Activated CD8-positive, alpha-beta memory T cell treated with anti-CD3 and anti-CD28 coated beads for 1 hour (primary cell): ENCODE measurements around the gene SLC35F3.

Experiments
- DNase-seq, 2 donors: peaks; one replicate each; pipeline ENCODE4 v3.0.0-alpha.2; 2020; ENCODE audit warnings: low read depth in 1 of 2; ENCODE audit errors: extremely low read depth in 1 of 2

SLC35F3 gene

DNA sequence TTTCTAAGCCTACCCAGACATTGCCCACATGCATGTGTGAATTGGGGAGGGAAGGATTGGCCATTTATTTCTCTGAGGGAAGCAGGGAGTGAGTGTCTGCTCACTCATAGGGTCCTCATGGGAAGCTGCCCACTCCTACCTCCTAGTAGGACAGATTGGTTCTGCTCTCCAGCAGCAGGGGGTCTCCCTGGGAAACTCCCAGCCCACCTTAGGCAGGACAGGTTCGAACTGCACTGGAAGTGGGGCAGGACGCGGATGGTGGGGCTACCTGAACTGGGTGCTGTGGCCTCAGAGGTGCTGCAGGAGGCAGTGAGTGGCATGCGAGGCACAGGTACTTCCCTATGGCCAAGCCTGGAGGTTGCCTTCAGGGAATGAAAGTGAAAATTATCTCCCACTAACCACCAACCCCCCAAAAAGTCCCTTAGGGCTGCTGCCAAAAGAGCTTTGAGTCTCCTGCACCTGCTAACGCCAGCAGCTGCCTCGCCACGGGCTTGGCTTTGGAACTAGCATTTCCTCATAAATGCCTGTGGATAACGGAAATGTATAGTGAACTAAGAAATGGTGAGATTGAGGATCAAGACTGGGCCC is 311.7 kb downstream of the SLC35F3 start:
- no peak for DNase-seq

DNA sequence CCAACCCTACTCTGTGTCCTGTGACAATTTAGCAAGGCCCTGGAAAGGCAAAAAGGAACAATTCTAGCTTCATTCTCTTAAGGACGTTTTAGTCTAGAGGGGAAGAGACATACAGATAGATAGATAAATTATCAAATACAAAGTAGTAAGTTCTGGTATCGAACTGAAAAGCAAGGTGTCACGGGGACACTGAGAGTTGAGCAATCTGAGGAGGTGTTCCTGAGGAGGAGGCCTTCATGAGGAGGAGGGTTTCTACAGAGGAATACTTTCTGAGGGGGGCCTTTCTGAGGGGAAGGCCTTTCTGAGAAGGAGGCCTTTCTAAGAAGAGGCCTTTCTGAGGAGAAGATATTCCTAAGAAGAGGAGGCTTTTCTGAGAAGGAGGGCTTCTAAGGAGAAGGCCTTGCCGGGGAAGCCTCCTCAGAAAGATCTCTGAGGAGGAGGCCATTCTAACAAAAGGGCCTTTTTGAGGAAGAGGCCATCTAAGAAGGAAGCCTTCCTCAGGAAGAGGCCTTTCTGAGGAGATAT is 312.9 kb downstream of the SLC35F3 start:
- no peak for DNase-seq

DNA sequence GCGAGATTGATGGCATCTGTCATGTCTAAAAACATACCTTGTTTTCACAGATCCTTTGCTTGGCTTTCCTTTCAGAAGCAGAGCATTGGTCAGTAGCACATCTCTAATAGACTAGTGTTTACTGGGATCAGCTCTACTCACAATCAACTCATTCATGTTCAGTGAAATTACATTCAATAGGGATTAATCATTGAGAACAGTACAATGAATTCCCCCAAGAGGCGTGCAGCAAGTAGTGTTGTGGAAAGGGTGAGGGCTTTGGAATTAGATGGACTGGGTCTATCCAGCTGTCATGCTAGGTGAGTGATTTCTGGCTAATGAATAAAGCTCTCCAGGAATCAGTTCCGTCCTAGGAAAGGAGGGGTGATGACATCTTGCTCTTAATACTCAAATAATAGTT is 313.6 kb downstream of the SLC35F3 start:
- DNase-seq, result no peak

DNA sequence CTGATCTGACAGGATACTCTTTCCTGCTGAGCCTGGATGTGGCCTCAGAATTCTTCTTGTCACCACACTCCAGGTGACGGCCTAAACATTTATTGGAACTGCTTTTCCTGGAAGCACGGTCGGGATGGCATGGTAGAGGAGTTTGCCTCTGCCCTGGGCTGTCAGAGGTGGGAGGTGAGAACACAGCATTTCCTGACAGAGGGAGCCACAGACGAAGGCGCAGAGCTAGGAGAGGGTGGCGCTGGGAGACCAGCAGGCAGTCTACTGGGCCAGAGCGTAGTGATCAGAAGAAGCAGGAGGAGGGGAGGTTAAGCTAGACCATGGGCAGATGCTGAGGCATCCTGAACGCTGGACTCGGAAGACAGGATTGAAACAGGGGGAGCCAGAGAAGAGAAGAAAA is 315.2 kb downstream of the SLC35F3 start:
- no peak for DNase-seq

DNA sequence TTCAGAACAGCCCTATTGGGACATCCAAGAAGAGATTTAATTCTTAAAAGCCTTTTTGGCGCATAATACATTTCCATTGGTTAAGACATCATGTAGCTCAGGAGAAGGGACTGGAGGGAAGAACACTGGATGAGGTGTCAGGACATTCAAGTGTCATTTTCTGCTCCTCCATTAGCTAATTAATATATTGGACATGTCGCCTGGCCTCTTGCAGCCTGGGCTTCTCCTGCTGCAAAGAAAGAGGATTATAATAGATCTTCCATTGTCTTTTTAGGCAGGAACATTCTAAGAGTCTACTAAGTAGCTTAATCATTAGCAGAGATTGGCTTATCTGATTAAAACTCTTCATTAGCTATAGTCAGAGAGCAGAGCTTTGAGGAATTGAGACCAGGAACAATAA is 317.1 kb downstream of the SLC35F3 start:
- no peak for DNase-seq

DNA sequence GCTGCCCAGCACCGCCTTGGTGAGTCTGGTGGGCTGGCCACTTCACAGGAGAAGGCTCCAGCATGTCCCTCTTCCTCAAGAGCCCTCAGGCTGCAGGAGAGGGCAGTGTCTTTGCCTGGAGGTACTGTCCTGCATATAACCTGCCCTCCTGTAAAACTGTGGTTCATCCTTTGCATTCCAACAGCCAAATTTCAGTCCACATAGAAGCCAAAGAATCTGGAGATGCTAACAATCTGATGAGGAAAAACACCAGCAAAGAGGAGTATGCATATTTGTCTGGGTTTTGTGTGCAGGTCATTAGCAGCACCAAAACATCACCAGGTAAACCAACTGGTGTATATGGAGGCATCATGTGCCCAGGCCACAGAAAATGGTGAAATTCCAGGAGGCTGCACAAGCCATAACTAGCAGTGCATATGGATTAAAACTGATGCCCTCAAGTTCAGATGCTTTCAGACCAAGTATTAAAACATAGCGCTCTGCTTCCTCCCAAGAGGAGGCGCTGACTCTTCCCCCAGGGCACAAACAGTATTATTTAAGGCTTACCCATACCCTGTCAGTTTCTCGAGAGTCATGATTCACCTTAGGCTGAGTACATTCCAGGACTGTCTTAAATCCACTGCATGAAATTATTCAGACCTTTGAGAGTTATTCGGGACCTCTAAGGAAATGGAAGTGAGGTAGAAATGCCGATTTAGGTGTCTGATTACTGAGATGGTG is 318.2 kb downstream of the SLC35F3 start:
- DNase-seq, result no peak

DNA sequence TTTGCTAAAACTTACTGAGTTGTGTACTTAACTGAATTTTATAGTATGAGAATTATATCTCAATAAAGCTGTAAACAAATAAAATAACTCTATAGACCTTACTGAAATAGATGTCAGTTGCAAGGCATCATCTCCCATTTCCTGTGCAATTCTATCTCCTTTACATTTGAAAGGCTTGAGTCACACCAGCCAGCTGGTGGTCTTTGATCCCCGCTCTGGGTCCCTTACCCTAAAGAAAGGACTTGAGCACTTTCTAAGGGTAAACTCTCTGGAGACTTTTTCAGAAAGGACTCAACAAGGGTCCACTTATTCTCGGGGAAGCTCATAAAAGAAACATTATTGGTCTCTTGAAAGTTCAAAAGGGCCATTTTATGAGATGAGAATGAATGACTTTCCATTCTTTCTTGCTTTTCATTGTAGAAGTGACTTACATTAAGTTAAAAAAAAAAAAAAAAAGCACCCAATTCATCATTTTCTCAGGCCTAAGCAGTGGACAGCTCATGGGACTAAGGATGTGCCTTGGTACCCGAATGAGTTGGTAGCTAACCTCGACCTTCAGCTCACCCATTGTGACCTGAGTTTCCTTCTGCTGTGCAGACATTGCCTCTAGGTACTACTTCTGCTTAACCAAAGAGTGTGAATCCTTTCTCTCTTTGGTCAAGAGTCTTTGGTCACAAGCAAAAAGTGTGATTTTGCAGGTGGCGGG is 321.8 kb downstream of the SLC35F3 start:
- DNase-seq, result no peak

DNA sequence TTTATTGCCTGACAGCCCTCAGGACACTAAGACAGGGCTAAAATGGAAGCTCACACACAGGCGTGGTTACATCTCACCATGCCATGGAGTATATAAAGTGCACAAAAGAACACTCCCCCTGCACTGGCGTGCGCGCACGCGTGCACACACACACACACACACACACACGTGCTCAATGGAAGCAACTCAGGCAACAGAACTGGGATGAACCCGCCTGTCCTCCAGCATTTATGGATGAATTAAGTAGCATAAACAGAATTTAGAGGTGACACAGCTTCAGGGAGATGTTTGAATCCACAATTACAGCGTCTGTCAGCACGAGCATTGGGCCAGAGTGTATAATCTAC is 322.3 kb downstream of the SLC35F3 start:
- DNase-seq, result no peak

DNA sequence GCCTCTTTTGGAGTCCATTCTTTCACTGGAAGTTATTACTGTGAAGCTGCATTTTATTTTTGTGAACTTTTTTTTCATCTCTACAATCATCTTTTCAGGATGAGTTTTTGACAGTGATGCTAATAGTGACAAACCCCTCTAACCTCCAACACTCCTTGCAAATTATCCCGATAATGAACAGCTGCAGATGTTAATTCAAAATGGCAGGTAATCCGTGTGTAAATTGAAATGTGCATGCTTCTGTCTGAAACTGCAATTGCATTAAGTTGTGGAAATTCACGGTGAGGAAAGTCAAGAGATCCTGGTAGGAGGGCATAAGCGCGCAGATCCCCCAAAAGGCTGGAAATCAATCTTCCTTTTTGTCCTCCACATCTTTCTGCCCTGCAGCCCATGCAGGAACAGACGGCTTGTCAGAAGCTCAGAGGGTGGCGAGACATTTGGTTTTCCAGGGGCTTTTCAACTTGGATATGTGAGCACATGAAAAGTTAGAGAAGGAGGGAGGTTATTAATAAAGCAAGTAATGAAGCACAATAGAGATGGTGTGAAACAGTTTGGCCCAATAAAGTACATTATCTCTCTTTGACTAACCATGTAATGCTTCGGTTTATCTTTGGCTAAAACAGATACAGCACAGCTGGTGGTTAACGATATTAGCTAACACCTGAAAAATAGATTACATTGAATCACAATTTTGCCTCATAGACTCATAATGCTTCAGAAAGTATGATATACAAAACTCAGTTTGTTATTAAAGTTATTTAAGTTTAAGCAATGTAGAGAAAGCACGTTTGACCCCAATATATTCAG is 325.3 kb downstream of the SLC35F3 start:
- no peak for DNase-seq

DNA sequence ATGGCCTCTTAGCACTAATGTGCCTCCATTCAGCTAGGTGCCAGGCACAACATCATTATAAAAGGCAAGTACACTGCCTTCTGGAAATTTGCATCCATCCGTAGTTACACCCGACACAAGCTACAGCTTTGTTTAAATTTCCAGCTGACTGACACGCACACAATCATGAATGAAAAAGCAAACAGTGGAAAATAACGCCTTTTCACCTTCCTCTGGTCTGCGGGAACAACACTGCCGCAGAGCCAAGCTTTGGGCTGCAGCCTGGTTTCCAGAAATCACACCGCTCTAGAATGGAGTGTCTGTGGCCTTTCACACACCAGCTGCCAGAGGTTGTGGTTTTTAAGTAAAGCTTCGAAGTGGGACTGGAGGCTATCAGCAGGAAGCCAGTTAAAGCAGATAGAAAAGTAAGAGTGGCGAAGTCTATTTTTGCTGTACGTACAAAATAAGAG is 326.0 kb downstream of the SLC35F3 start:
- no peak for DNase-seq

DNA sequence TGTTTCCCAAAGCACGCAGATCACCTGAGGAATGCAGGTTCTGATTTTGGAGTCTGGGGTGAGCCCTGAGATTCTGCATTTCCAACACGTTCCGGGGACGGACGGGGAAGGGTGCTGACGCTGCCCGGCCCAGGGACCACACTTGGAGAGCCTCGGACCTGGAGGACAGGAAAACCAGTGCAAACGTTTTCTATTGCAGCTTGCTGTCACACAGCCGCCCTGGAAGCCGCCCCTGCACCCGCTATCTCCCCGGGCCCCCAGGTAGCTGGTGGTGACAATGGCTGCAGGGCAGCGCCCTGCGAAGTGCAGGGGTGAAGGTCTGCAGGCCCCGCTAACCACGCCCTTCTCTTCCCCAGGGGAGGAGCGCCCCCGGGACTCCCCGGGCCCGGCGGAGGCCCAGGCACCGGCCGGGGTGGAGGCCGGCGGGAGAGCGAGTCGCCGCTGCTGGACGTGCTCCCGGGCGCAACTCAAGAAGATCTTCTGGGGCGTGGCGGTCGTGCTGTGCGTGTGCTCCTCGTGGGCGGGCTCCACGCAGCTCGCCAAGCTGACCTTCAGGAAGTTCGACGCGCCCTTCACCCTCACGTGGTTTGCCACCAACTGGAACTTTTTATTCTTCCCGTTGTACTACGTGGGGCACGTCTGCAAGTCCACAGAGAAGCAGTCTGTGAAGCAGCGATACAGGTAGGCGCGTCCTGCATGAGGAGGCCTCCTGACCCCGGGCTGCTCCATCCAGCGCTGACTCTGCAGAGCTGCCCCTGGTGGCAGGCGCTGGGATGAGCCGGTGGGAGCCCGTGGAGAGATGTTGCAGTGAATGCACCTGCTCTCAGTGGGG is 326.8 kb downstream of the SLC35F3 start:
- DNase-seq, result no peak

DNA sequence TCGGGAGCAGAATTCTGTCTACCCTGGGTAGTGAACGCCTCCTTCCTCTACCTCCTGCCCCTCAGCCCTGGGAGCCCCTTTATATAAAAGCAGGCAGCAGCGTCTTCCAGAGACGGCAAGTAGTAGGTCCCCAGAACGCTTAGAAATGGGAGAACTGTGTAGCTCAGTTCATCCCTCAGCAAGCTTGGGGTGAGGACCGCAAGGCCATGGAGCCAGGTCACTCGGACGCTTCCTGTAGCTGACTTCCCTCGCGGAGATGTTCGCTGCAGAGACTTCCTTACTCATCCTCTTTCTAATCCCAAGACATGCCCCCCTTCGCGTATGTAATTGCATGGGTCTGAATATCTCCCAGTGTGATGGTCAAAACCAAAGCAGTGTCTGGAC is 327.4 kb downstream of the SLC35F3 start:
- no peak for DNase-seq

DNA sequence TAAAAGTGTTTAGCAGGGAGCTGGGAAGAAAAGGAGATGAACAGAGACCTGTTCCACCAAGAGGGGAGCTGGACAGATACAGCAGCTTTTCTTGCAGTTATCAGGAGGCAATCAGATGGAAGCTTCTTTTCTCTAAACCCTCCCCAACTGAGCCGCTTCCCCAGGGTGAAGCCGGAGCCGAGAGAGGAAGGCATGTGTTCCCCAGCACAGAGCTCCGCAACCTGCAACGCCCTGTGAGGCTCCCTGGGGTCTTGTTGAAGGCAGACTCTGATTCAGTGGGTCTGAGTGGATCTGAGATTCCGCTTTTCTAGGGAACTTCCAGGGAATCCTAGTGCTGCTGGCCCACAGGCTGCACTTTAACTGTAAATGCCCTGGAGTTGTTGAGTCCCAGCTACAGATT is 329.7 kb downstream of the SLC35F3 start:
- no peak for DNase-seq

DNA sequence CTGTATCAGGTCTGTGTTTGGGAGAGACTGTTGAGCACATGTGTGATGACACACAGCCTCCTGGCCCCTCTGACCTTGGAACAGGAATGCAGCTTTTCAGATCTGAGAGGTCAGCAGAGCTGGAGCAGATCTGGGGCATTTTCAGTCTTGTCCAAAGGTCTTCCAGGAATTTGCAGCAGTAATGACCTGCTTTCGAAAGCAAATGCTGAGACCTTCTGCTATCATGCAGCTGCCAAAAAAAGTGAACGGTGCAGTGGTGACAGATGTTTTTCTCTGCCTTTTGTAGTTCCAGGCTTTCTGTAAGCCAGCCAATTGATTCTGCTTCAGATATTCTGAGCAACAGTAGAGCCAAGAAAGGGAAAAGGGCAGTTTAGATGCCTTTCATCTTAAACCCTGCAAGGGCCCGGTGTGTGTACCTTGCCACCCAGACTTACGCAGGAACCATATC is 331.0 kb downstream of the SLC35F3 start:
- DNase-seq, result no peak

DNA sequence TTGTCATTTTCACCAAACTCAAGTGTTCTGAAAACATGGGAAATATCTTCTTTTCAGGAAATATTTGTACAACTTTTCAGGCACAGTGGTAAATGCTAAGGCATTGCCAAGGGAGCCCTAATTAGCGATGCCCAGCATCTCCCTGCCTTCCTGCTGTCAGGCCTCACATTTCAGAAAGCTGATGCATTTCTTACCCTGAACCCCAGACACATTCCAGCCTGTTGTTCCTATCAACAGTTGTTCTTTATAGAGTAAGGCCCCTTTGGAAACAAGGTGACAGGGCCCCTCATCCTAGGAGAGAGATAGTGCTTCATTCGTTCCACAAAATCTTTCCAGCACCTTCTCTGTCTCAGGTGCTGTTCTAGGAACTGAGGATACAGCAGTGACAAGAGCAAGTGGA is 332.9 kb downstream of the SLC35F3 start:
- DNase-seq, result no peak

DNA sequence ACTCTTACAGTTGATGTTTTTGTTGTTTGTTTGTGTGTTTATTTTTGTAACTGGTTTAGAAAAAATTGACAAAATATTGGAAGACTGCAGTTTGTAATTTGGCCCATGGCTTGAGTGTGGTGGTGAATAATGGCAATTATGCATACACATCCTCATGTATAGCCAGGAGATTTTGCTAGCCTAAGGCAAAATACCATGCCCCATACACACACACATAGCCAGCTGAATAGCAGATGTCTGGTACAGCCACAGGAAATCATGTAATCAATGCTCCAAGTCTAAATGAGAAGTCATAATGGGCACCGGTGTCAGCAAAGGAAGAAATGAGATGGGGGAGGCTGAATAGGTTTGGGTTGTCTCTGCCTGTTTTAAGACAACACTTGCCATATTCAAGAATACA is 333.6 kb downstream of the SLC35F3 start:
- DNase-seq, result no peak

DNA sequence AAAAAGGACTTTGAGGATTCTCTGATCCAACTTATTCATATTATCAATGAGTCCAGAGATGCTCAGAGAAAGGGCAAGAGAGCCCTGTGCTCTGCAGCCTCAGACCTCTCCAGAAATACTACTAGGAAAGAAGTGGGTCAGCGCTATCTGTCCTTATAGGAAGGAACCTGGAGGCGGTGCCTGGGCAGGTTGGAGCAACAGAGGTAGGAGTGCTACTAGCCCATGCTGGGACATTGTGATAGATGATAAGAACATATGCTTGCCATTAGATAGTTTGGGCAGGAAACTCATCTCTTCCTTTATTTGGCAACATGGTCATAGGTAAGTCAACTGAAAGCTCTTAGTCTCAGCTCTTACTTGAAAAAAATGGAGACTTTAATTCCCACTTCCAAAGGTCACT is 335.0 kb downstream of the SLC35F3 start:
- no peak for DNase-seq

DNA sequence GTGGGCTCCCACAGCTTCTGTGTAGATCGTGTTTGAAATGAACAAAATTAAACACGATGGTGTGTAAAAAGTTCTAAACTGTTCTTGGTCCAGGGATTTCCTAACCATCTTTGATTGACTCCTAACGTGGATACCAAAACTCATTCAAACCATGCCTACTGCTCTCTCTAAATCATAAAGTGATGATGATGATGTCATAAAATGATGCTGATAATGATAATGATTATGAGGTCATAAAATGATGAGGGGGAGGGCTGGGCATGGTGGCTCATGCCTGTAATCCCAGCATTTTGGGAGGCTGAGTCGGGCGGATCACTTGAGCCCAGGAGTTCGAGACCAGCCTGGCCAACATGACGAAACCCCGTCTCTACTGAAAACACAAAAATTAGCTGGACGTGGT is 335.5 kb downstream of the SLC35F3 start:
- no peak for DNase-seq

DNA sequence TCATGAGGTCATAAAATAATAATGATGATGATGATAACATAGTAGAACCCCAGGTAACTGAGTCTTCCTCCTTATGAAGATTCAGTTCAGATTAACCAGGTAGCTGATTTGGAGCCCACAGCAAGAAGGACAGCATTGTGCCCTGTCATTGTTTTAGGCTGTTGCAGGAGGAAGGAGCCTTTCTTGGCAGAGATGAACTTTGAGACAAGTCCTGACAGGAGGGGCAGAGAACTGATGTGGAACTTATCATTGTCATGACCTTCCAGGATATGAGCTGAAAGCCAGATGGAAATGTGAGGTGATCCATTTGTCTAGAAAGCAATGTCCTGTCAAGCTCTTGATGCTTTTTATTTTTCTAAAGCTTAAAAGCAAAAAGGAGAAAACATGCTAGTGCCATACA is 336.2 kb downstream of the SLC35F3 start:
- no peak for DNase-seq

DNA sequence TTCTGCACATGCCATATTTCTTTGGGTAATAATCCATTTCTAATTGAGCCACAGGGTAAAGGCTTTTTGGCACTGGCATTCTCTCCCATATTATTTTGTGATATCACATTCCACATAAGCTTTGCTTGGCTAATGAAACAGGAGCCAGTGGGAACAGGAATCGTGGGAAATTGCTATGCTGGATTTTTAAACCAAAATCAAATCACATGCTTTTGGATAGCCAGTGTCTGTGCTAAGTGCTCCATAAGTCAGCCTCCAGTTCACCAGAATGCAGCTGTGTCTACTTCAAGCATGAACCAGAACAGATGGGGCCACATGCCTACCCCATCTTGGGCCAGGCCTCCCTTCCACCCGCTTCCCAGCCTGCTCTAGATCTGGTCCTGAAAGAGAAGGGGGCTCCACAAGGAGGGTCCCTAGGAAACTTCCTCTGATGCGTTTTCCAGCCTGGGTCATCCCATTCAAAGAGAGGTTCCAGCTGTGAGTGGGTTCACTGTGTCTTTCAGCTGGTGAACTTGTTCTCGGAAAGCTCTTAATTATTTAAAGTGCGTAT is 337.5 kb downstream of the SLC35F3 start:
- no peak for DNase-seq
